WTC11 (cell line): ENCODE data around the gene F2RL2. TPM values are rescaled to one million over a fixed set of nuclear protein-coding genes. Genes with fewer than 3 reads are reported as not detected.

Experiments
- ATAC-seq: fragments of 200-7000 bp; cut with Tn5 transposase; 2 replicates; pipeline ENCODE4 v1.10.0; 2021; ENCODE audit warnings: mild to moderate bottlenecking, moderate library complexity
- CTCF ChIA-PET: fragments of 300-600 bp; sonication (Branson Sonifier 250); formaldehyde crosslinking; loops from one replicate; lab custom pipeline; 2021; ENCODE audit warnings: antibody characterized with exemption; lab: Charles Lee
- POLR2A ChIA-PET: fragments of 350-600 bp; sonication (Branson Sonifier 250); formaldehyde crosslinking; loops from one replicate; lab custom pipeline; 2021; ENCODE audit warnings: antibody characterized with exemption; lab: Charles Lee
- DNase-seq: peaks from one replicate; pipeline ENCODE4 v3.0.0; 2021; ENCODE audit warnings: low spot score
- H3K27ac Mint-ChIP-seq: 2 replicates; pipeline ENCODE4 v1.8.0; 2021; ENCODE audit warnings: mixed read lengths
- H3K27me3 Mint-ChIP-seq: 2 replicates; pipeline ENCODE4 v1.8.0; 2021; ENCODE audit warnings: low read depth, mild to moderate bottlenecking, moderate library complexity, mixed read lengths
- H3K36me3 Mint-ChIP-seq: 2 replicates; pipeline ENCODE4 v1.8.0; 2021; ENCODE audit warnings: mixed read lengths
- H3K4me1 Mint-ChIP-seq: 2 replicates; pipeline ENCODE4 v1.8.0; 2022; ENCODE audit warnings: mixed read lengths
- H3K4me3 Mint-ChIP-seq: 2 replicates; pipeline ENCODE4 v1.8.0; 2021; ENCODE audit warnings: mild to moderate bottlenecking, moderate library complexity, mixed read lengths
- H3K9me3 Mint-ChIP-seq: 2 replicates; pipeline ENCODE4 v1.8.0; 2021; ENCODE audit warnings: mixed read lengths
- ATF1 ChIP-seq: sonication (generic); formaldehyde crosslinking; IDR thresholded peaks from 2 replicates; pipeline ENCODE4 v1.8.1; 2023; ENCODE audit warnings: mild to moderate bottlenecking, moderate library complexity, missing genetic modification reagents
- CBFB ChIP-seq: sonication (generic); formaldehyde crosslinking; IDR thresholded peaks from 2 replicates; pipeline ENCODE4 v1.8.1; 2022; ENCODE audit warnings: mild to moderate bottlenecking, low read depth, missing genetic modification reagents
- CREM ChIP-seq: sonication (generic); formaldehyde crosslinking; IDR thresholded peaks from 2 replicates; pipeline ENCODE4 v1.8.1; 2022; ENCODE audit warnings: mild to moderate bottlenecking, missing genetic modification reagents, moderate library complexity
- FOXK1 ChIP-seq: sonication (generic); formaldehyde crosslinking; IDR thresholded peaks from 2 replicates; pipeline ENCODE4 v1.8.0; 2022; ENCODE audit warnings: mild to moderate bottlenecking, moderate library complexity, missing genetic modification reagents
- HMGXB4 ChIP-seq: sonication (generic); formaldehyde crosslinking; IDR thresholded peaks from 2 replicates; pipeline ENCODE4 v1.8.1; 2023; ENCODE audit warnings: mild to moderate bottlenecking, moderate library complexity, missing genetic modification reagents
- IRF1 ChIP-seq: sonication (generic); formaldehyde crosslinking; IDR thresholded peaks from 2 replicates; pipeline ENCODE4 v1.8.0; 2023; ENCODE audit warnings: missing genetic modification reagents
- JAZF1 ChIP-seq: fragments of 250-450 bp; sonication (Bioruptor Pico); IDR thresholded peaks from 2 replicates; pipeline ENCODE4 v1.9.0; 2021; ENCODE audit warnings: moderate library complexity, mild to moderate bottlenecking, inconsistent platforms
- MLX ChIP-seq: sonication (generic); formaldehyde crosslinking; IDR thresholded peaks from 2 replicates; pipeline ENCODE4 v1.8.1; 2023; ENCODE audit warnings: mild to moderate bottlenecking, missing genetic modification reagents, moderate library complexity
- NFATC4 ChIP-seq: fragments of 250-450 bp; sonication (Bioruptor Pico); IDR thresholded peaks from 2 replicates; pipeline ENCODE4 v1.9.0; 2021; ENCODE audit warnings: mild to moderate bottlenecking
- NR1H2 ChIP-seq: sonication (generic); formaldehyde crosslinking; IDR thresholded peaks from 2 replicates; pipeline ENCODE4 v1.9.0; 2021; ENCODE audit warnings: mild to moderate bottlenecking, moderate library complexity, missing genetic modification reagents
- NR2C2 ChIP-seq: sonication (generic); formaldehyde crosslinking; IDR thresholded peaks from 2 replicates; pipeline ENCODE4 v1.8.0; 2022; ENCODE audit warnings: mild to moderate bottlenecking, missing genetic modification reagents
- SMAD3 ChIP-seq: sonication (generic); formaldehyde crosslinking; IDR thresholded peaks from 2 replicates; pipeline ENCODE4 v1.8.0; 2022; ENCODE audit warnings: missing genetic modification reagents, mild to moderate bottlenecking, borderline replicate concordance
- SMAD4 ChIP-seq: sonication (generic); formaldehyde crosslinking; IDR thresholded peaks from 2 replicates; pipeline ENCODE4 v1.8.0; 2022; ENCODE audit warnings: mild to moderate bottlenecking, missing genetic modification reagents
- TEAD4 ChIP-seq: sonication (generic); formaldehyde crosslinking; IDR thresholded peaks from 2 replicates; pipeline ENCODE4 v1.8.0; 2022; ENCODE audit warnings: mild to moderate bottlenecking, missing genetic modification reagents
- USF2 ChIP-seq: sonication (generic); formaldehyde crosslinking; IDR thresholded peaks from 2 replicates; pipeline ENCODE4 v1.8.1; 2023; ENCODE audit warnings: mild to moderate bottlenecking, missing genetic modification reagents, moderate library complexity
- ZNF121 ChIP-seq: sonication (generic); formaldehyde crosslinking; IDR thresholded peaks from 2 replicates; pipeline ENCODE4 v1.8.0; 2023; ENCODE audit warnings: missing genetic modification reagents
- ZNF317 ChIP-seq: sonication (generic); formaldehyde crosslinking; IDR thresholded peaks from 2 replicates; pipeline ENCODE4 v1.8.1; 2023; ENCODE audit warnings: low read depth, mild to moderate bottlenecking, moderate library complexity, missing genetic modification reagents, borderline replicate concordance
- total RNA-seq: library from RNA; stranded (reverse); gene quantifications from 3 replicates; pipeline ENCODE4 v1.2.3, GENCODE V29; 2021
- TF ChIP-seq, protein P1 (sequence below): fragments of 250-450 bp; sonication (Bioruptor Pico); IDR thresholded peaks from 2 replicates; pipeline ENCODE4 v1.9.0; 2021; ENCODE audit warnings: mild to moderate bottlenecking
- TF ChIP-seq, protein P2 (sequence below): fragments of 250-450 bp; sonication (Bioruptor Pico); conservative IDR thresholded peaks from 2 replicates; pipeline ENCODE4 v1.9.0; 2021; ENCODE audit warnings: mild to moderate bottlenecking
- TF ChIP-seq, protein P3 (sequence below): fragments of 250-450 bp; sonication (Bioruptor Pico); IDR thresholded peaks from 2 replicates; pipeline ENCODE4 v1.9.0; 2021; ENCODE audit warnings: mild to moderate bottlenecking, borderline replicate concordance

F2RL2 gene
- total RNA-seq, 1 experiment from 2014 or later: not detected

DNA sequence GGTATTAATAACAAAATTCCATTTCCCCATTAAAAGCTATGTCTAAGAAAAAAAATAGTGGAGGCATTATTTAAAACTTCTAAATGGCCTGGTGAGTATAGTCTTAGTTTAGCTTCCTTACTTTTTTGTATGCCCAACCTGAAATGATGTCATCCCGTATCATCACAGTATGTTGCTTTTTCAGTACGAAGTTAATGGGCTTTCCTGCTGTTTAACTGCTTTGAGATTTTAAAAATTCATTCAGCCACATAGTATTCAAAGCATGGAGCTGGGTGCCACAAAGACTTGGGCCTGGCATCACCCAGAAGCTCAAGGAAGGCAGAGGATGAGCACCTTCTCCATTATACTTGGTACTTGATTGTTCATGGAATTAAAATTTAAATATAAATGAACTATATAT, 7.4 kb downstream of the F2RL2 start (continued):
- TF ChIP-seq JAZF1 (CRISPR knock-in tag): no peak
- TF ChIP-seq, protein P1, sequence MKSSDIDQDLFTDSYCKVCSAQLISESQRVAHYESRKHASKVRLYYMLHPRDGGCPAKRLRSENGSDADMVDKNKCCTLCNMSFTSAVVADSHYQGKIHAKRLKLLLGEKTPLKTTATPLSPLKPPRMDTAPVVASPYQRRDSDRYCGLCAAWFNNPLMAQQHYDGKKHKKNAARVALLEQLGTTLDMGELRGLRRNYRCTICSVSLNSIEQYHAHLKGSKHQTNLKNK (CRISPR knock-in tag): no peak
- no peak for TF ChIP-seq FOXK1
- no peak for TF ChIP-seq NR2C2 (CRISPR knock-in tag)
- TF ChIP-seq, all 79 proteins: peak for 0

DNA sequence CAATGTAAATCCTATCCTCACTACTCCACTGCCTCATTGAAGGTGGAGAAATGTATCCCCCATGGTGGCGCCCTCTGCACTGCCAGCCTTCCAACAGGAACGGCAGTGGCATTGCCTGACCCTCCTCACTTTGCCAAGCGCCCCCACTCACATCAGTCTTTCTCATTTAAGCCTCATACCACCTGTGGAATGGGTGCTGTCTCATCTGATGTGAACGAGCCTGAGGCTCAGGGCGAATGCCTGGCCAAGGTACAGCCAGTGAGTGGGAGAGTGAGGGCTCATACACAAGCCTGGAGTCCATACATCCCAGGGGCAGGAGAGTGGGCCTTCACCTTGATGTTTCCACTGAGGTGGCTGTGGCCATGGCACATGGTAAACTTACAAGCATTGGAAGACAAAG, 10.3 kb downstream of the F2RL2 start:
- ATAC-seq (no peak), DNase-seq (no peak)
- ChIA-PET CTCF (interaction anchor here (3.3 kb wide), 1 partner anchor 12 kb away, joined by 14 read pairs; no protein-coding TSS in a partner anchor), POLR2A (no interaction called here)
- Mint-ChIP-seq H3K4me1 (no peaks in the 10 kb centered on the region), H3K36me3 (peaks cover 7% of the 10 kb centered on the region; the same call in 1 of the 2 replicates), H3K9me3 (no peaks in the 10 kb centered on the region), H3K4me3 (no peak overlapping the region), H3K27me3 (no peaks in the 10 kb centered on the region), H3K27ac (no peak overlapping the region)
- TF ChIP-seq USF2 (CRISPR knock-in tag) (no peak), NFATC4 (CRISPR knock-in tag) (no peak), FOXK1 (no peak), SMAD3 (CRISPR knock-in tag) (no peak), CBFB (no peak), HMGXB4 (CRISPR knock-in tag) (no peak), TEAD4 (CRISPR knock-in tag) (no peak), ZNF121 (no peak), CREM (no peak), SMAD4 (CRISPR knock-in tag) (no peak), ATF1 (CRISPR knock-in tag) (no peak), MLX (CRISPR knock-in tag) (no peak), JAZF1 (CRISPR knock-in tag) (no peak), ZNF317 (CRISPR knock-in tag) (no peak), IRF1 (CRISPR knock-in tag) (no peak), NR1H2 (CRISPR knock-in tag) (no peak)
- TF ChIP-seq, protein P2, sequence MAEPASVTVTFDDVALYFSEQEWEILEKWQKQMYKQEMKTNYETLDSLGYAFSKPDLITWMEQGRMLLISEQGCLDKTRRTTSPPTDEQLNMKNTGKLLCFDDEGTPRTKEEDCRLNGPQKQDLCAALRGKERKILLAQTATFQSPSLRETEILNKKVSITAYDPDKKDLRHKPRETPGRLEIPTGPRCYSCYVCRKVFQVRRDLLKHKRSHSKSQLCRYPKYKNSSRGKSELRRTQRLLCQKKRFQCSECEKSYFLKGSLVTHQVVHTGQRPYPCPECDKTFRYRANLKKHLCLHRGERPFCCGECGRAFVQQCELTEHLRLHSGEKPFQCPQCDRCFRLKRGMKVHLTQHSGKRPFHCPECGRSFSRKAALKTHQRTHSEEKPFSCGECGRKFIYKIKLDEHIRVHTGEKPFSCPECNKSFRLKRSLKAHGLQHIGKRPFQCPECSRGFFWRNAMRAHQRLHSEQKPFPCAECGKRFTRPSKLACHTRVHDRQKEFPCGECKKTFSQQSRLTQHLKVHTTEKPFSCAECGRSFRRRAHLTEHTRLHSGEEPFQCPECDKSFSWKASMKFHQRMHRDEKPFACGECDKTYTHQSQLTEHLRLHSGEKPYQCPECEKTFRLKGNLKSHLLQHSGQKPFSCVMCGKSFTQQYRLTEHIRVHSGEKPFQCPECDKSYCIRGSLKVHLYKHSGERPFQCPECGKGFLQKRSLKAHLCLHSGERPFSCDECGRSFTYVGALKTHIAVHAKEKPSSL (CRISPR knock-in tag): no peak
- TF ChIP-seq, protein P3, sequence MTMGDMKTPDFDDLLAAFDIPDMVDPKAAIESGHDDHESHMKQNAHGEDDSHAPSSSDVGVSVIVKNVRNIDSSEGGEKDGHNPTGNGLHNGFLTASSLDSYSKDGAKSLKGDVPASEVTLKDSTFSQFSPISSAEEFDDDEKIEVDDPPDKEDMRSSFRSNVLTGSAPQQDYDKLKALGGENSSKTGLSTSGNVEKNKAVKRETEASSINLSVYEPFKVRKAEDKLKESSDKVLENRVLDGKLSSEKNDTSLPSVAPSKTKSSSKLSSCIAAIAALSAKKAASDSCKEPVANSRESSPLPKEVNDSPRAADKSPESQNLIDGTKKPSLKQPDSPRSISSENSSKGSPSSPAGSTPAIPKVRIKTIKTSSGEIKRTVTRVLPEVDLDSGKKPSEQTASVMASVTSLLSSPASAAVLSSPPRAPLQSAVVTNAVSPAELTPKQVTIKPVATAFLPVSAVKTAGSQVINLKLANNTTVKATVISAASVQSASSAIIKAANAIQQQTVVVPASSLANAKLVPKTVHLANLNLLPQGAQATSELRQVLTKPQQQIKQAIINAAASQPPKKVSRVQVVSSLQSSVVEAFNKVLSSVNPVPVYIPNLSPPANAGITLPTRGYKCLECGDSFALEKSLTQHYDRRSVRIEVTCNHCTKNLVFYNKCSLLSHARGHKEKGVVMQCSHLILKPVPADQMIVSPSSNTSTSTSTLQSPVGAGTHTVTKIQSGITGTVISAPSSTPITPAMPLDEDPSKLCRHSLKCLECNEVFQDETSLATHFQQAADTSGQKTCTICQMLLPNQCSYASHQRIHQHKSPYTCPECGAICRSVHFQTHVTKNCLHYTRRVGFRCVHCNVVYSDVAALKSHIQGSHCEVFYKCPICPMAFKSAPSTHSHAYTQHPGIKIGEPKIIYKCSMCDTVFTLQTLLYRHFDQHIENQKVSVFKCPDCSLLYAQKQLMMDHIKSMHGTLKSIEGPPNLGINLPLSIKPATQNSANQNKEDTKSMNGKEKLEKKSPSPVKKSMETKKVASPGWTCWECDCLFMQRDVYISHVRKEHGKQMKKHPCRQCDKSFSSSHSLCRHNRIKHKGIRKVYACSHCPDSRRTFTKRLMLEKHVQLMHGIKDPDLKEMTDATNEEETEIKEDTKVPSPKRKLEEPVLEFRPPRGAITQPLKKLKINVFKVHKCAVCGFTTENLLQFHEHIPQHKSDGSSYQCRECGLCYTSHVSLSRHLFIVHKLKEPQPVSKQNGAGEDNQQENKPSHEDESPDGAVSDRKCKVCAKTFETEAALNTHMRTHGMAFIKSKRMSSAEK: no peak
